HEK293 (cell line): Measurements from ENCODE around the gene LGI1.
A peak's percentile ranks its signal among the peaks of the same experiment; 100 is the strongest.

Experiments used
- BCL11B ChIP-seq: fragments of 450-650 bp; formaldehyde crosslinking; IDR thresholded peaks from 2 replicates; pipeline ENCODE4 v1.5.1; 2016; ENCODE audit warnings: low read depth, missing biosample characterization, missing genetic modification characterization
- EGR2 ChIP-seq: fragments of 450-650 bp; formaldehyde crosslinking; IDR thresholded peaks from 2 replicates; pipeline ENCODE4 v1.5.1; 2016; ENCODE audit warnings: low read depth, missing biosample characterization, missing genetic modification characterization
- GFI1B ChIP-seq: fragments of 450-650 bp; formaldehyde crosslinking; IDR thresholded peaks from 2 replicates; pipeline ENCODE4 v1.5.1; 2016; ENCODE audit warnings: missing biosample characterization, missing genetic modification characterization
- GLI2 ChIP-seq: fragments of 450-650 bp; formaldehyde crosslinking; IDR thresholded peaks from 2 replicates; pipeline ENCODE4; 2017; ENCODE audit warnings: missing biosample characterization, missing genetic modification characterization, low read depth, borderline replicate concordance
- OVOL3 ChIP-seq: fragments of 450-650 bp; formaldehyde crosslinking; IDR thresholded peaks from 2 replicates; pipeline ENCODE4 v1.5.1; 2016; ENCODE audit warnings: missing biosample characterization, missing genetic modification characterization
- TRIM28 ChIP-seq: IDR thresholded peaks from 2 replicates; pipeline ENCODE4 v1.6.1; 2011; ENCODE audit warnings: low read length, control low read depth, borderline replicate concordance
- WT1 ChIP-seq: fragments of 450-650 bp; formaldehyde crosslinking; IDR thresholded peaks from 2 replicates; pipeline ENCODE4 v1.5.1; 2016; ENCODE audit warnings: missing biosample characterization, missing genetic modification characterization
- ZBTB48 ChIP-seq: fragments of 450-650 bp; formaldehyde crosslinking; IDR thresholded peaks from 2 replicates; pipeline ENCODE4 v1.5.1; 2016; ENCODE audit warnings: missing biosample characterization, missing genetic modification characterization
- ZNF114 ChIP-seq: fragments of 450-650 bp; formaldehyde crosslinking; IDR thresholded peaks from 2 replicates; pipeline ENCODE4 v1.5.0; 2017; ENCODE audit warnings: missing biosample characterization, missing genetic modification characterization
- ZNF121 ChIP-seq: fragments of 450-650 bp; formaldehyde crosslinking; IDR thresholded peaks from 2 replicates; pipeline ENCODE4 v1.5.1; 2016; ENCODE audit warnings: missing biosample characterization, missing genetic modification characterization
- ZNF132 ChIP-seq: fragments of 450-650 bp; formaldehyde crosslinking; IDR thresholded peaks from 2 replicates; pipeline ENCODE4 v1.5.1; 2017; ENCODE audit warnings: missing biosample characterization, missing genetic modification characterization, borderline replicate concordance
- ZNF155 ChIP-seq: fragments of 450-650 bp; formaldehyde crosslinking; IDR thresholded peaks from 2 replicates; pipeline ENCODE4 v1.5.1; 2016; ENCODE audit warnings: missing biosample characterization, missing genetic modification characterization
- ZNF157 ChIP-seq: fragments of 450-650 bp; formaldehyde crosslinking; IDR thresholded peaks from 2 replicates; pipeline ENCODE4 v1.5.1; 2016; ENCODE audit warnings: missing biosample characterization, missing genetic modification characterization
- ZNF16 ChIP-seq: fragments of 450-650 bp; formaldehyde crosslinking; IDR thresholded peaks from 2 replicates; pipeline ENCODE4 v1.5.1; 2016; ENCODE audit warnings: low read depth, missing biosample characterization, missing genetic modification characterization
- ZNF184 ChIP-seq: fragments of 450-650 bp; IDR thresholded peaks from 2 replicates; pipeline ENCODE4 v1.5.1; 2018; ENCODE audit warnings: missing biosample characterization, mild to moderate bottlenecking, missing genetic modification characterization
- ZNF274 ChIP-seq, 2 experiments: fragments of 200-500 bp in 1 of 2; fragments of 450-650 bp in 1 of 2; sonication (Bioruptor generic) in 1 of 2; formaldehyde crosslinking in 1 of 2; IDR thresholded peaks; 2 replicates each; pipeline versions ENCODE4 v1.5.1 to v1.6.1; 2014 to 2016; ENCODE audit warnings: borderline replicate concordance in 1 of 2, inconsistent platforms in 1 of 2, low read length in 1 of 2, missing biosample characterization in 1 of 2, missing genetic modification characterization in 1 of 2
- ZNF302 ChIP-seq: fragments of 450-650 bp; formaldehyde crosslinking; IDR thresholded peaks from 2 replicates; pipeline ENCODE4 v1.5.1; 2016; ENCODE audit warnings: missing biosample characterization, missing genetic modification characterization, low read depth
- ZNF324 ChIP-seq: fragments of 450-650 bp; formaldehyde crosslinking; IDR thresholded peaks from 2 replicates; pipeline ENCODE4 v1.5.1; 2016; ENCODE audit warnings: missing biosample characterization, missing genetic modification characterization
- ZNF521 ChIP-seq: fragments of 450-650 bp; formaldehyde crosslinking; IDR thresholded peaks from 2 replicates; pipeline ENCODE4 v1.5.1; 2017; ENCODE audit warnings: missing biosample characterization, mild to moderate bottlenecking, missing genetic modification characterization
- ZNF548 ChIP-seq: fragments of 450-650 bp; formaldehyde crosslinking; IDR thresholded peaks from 2 replicates; pipeline ENCODE4 v1.5.1; 2016; ENCODE audit warnings: missing biosample characterization, missing genetic modification characterization
- ZNF558 ChIP-seq: fragments of 450-650 bp; formaldehyde crosslinking; IDR thresholded peaks from 2 replicates; pipeline ENCODE4 v1.5.1; 2016; ENCODE audit warnings: missing biosample characterization, missing genetic modification characterization
- ZNF621 ChIP-seq: fragments of 450-650 bp; formaldehyde crosslinking; IDR thresholded peaks from 2 replicates; pipeline ENCODE4 v1.5.1; 2017; ENCODE audit warnings: missing biosample characterization, missing genetic modification characterization
- ZNF658 ChIP-seq: fragments of 450-650 bp; formaldehyde crosslinking; IDR thresholded peaks from 2 replicates; pipeline ENCODE4; 2016; ENCODE audit warnings: missing biosample characterization, missing genetic modification characterization
- ZNF660 ChIP-seq: fragments of 450-650 bp; IDR thresholded peaks from 2 replicates; pipeline ENCODE4 v1.5.1; 2018; ENCODE audit warnings: missing biosample characterization, mild to moderate bottlenecking, missing genetic modification characterization
- ZNF747 ChIP-seq: fragments of 450-650 bp; formaldehyde crosslinking; IDR thresholded peaks from 2 replicates; pipeline ENCODE4 v1.5.1; 2016; ENCODE audit warnings: missing biosample characterization, missing genetic modification characterization
- ZNF791 ChIP-seq: fragments of 450-650 bp; formaldehyde crosslinking; IDR thresholded peaks from 2 replicates; pipeline ENCODE4 v1.5.1; 2016; ENCODE audit warnings: missing biosample characterization, missing genetic modification characterization
- ZNF843 ChIP-seq: fragments of 450-650 bp; formaldehyde crosslinking; IDR thresholded peaks from 2 replicates; pipeline ENCODE4 v1.5.1; 2016; ENCODE audit warnings: missing biosample characterization, missing genetic modification characterization
- ZSCAN4 ChIP-seq: fragments of 450-650 bp; formaldehyde crosslinking; IDR thresholded peaks from 2 replicates; pipeline ENCODE4 v1.5.1; 2017; ENCODE audit warnings: missing biosample characterization, missing genetic modification characterization
- TF ChIP-seq, protein P1 (sequence below): fragments of 450-650 bp; formaldehyde crosslinking; IDR thresholded peaks from 2 replicates; pipeline ENCODE4 v1.5.1; 2017; ENCODE audit warnings: missing biosample characterization, missing genetic modification characterization
- TF ChIP-seq, protein P2 (sequence below): fragments of 450-650 bp; formaldehyde crosslinking; IDR thresholded peaks from 2 replicates; pipeline ENCODE4 v1.5.1; 2016; ENCODE audit warnings: missing biosample characterization, missing genetic modification characterization
- TF ChIP-seq, protein P3 (sequence below): fragments of 450-650 bp; formaldehyde crosslinking; IDR thresholded peaks from 2 replicates; pipeline ENCODE4 v1.5.1; 2016; ENCODE audit warnings: missing biosample characterization, missing genetic modification characterization
- TF ChIP-seq, protein P4 (sequence below): fragments of 450-650 bp; IDR thresholded peaks from 2 replicates; pipeline ENCODE4 v1.5.1; 2018; ENCODE audit warnings: missing biosample characterization, mild to moderate bottlenecking, missing genetic modification characterization

LGI1 gene

GRCh38 chr10:93755443-93756116 is 2.2 kb upstream of the LGI1 start (continued):
- TF ChIP-seq BCL11B (no peak), ZNF558 (tag by site-specific recombination) (no peak), ZNF747 (tag by site-specific recombination) (no peak), ZNF274 (IDR thresholded peaks at IDR 0.05; ENCODE audit: low read length) (no peak), ZNF274 (tag by site-specific recombination; IDR thresholded peaks at IDR 0.05; ENCODE audit: borderline replicate concordance) (no peak), ZNF324 (no peak), ZSCAN4 (tag by site-specific recombination) (no peak), ZNF184 (tag by site-specific recombination) (no peak), ZBTB48 (tag by site-specific recombination) (no peak), ZNF660 (no peak), ZNF621 (tag by site-specific recombination) (no peak), EGR2 (tag by site-specific recombination) (no peak), ZNF521 (tag by site-specific recombination) (no peak), TRIM28 (no peak), ZNF658 (tag by site-specific recombination) (no peak), ZNF843 (tag by site-specific recombination) (peak; percentile 64; the same call in 1 of the 2 replicates), ZNF114 (no peak), ZNF155 (tag by site-specific recombination) (no peak), ZNF548 (no peak), GFI1B (tag by site-specific recombination) (no peak), ZNF16 (tag by site-specific recombination) (no peak), ZNF302 (tag by site-specific recombination) (no peak), ZNF157 (tag by site-specific recombination) (no peak), ZNF791 (tag by site-specific recombination) (no peak), GLI2 (peak; percentile 17; the same call in 1 of the 2 replicates), WT1 (tag by site-specific recombination) (peak; percentile 62), ZNF121 (tag by site-specific recombination) (no peak), ZNF132 (no peak), OVOL3 (peak; percentile 47; the same call in 1 of the 2 replicates)
- TF ChIP-seq, protein P1, sequence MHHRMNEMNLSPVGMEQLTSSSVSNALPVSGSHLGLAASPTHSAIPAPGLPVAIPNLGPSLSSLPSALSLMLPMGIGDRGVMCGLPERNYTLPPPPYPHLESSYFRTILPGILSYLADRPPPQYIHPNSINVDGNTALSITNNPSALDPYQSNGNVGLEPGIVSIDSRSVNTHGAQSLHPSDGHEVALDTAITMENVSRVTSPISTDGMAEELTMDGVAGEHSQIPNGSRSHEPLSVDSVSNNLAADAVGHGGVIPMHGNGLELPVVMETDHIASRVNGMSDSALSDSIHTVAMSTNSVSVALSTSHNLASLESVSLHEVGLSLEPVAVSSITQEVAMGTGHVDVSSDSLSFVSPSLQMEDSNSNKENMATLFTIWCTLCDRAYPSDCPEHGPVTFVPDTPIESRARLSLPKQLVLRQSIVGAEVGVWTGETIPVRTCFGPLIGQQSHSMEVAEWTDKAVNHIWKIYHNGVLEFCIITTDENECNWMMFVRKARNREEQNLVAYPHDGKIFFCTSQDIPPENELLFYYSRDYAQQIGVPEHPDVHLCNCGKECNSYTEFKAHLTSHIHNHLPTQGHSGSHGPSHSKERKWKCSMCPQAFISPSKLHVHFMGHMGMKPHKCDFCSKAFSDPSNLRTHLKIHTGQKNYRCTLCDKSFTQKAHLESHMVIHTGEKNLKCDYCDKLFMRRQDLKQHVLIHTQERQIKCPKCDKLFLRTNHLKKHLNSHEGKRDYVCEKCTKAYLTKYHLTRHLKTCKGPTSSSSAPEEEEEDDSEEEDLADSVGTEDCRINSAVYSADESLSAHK (tag by site-specific recombination) = peak; percentile 98
- TF ChIP-seq, protein P2, sequence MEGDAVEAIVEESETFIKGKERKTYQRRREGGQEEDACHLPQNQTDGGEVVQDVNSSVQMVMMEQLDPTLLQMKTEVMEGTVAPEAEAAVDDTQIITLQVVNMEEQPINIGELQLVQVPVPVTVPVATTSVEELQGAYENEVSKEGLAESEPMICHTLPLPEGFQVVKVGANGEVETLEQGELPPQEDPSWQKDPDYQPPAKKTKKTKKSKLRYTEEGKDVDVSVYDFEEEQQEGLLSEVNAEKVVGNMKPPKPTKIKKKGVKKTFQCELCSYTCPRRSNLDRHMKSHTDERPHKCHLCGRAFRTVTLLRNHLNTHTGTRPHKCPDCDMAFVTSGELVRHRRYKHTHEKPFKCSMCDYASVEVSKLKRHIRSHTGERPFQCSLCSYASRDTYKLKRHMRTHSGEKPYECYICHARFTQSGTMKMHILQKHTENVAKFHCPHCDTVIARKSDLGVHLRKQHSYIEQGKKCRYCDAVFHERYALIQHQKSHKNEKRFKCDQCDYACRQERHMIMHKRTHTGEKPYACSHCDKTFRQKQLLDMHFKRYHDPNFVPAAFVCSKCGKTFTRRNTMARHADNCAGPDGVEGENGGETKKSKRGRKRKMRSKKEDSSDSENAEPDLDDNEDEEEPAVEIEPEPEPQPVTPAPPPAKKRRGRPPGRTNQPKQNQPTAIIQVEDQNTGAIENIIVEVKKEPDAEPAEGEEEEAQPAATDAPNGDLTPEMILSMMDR (tag by site-specific recombination) = no peak
- TF ChIP-seq, protein P3, sequence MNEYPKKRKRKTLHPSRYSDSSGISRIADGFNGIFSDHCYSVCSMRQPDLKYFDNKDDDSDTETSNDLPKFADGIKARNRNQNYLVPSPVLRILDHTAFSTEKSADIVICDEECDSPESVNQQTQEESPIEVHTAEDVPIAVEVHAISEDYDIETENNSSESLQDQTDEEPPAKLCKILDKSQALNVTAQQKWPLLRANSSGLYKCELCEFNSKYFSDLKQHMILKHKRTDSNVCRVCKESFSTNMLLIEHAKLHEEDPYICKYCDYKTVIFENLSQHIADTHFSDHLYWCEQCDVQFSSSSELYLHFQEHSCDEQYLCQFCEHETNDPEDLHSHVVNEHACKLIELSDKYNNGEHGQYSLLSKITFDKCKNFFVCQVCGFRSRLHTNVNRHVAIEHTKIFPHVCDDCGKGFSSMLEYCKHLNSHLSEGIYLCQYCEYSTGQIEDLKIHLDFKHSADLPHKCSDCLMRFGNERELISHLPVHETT (tag by site-specific recombination) = no peak
- TF ChIP-seq, protein P4, sequence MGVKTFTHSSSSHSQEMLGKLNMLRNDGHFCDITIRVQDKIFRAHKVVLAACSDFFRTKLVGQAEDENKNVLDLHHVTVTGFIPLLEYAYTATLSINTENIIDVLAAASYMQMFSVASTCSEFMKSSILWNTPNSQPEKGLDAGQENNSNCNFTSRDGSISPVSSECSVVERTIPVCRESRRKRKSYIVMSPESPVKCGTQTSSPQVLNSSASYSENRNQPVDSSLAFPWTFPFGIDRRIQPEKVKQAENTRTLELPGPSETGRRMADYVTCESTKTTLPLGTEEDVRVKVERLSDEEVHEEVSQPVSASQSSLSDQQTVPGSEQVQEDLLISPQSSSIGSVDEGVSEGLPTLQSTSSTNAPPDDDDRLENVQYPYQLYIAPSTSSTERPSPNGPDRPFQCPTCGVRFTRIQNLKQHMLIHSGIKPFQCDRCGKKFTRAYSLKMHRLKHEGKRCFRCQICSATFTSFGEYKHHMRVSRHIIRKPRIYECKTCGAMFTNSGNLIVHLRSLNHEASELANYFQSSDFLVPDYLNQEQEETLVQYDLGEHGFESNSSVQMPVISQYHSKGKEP = peak; percentile 53; the same call in 1 of the 2 replicates
